Neural cell (in vitro differentiated cells): ENCODE measurements around the gene PCDH18. TPM values are rescaled to one million over a fixed set of nuclear protein-coding genes. Genes with fewer than 3 reads are reported as not detected.

Source experiments
- H2AFZ ChIP-seq: fragments of 200-600, 300-800 bp; sonication (generic), shearing (Covaris generic); 2 replicates; pipeline ENCODE4 v1.6.0; 2014; ENCODE audit warnings: low read depth, mild to moderate bottlenecking, antibody characterized with exemption, low read length, moderate library complexity
- H3F3A ChIP-seq: fragments of 200-600 bp; shearing (Covaris generic); 2 replicates; pipeline ENCODE4 v1.6.1; 2016; ENCODE audit warnings: mild to moderate bottlenecking, moderate library complexity, mixed read lengths, antibody characterized with exemption, low read length; ENCODE audit not compliant: insufficient read depth, poor library complexity, severe bottlenecking
- H3K27ac ChIP-seq: fragments of 200-600, 300-800 bp; sonication (generic), shearing (Covaris generic); 2 replicates; pipeline ENCODE4 v1.5.1; 2014; ENCODE audit warnings: mild to moderate bottlenecking, low read length, moderate library complexity
- H3K27me3 ChIP-seq: fragments of 300-800, 200-600 bp; sonication (generic), shearing (Covaris generic); 2 replicates; pipeline ENCODE4 v1.6.0; 2014; ENCODE audit warnings: mild to moderate bottlenecking, low read depth, low read length, moderate library complexity; ENCODE audit not compliant: insufficient read depth
- H3K36me3 ChIP-seq: fragments of 300-800, 200-600 bp; sonication (generic), shearing (Covaris generic); 2 replicates; pipeline ENCODE4 v1.5.1; 2014; ENCODE audit warnings: mild to moderate bottlenecking, antibody characterized with exemption, low read length, moderate library complexity; ENCODE audit not compliant: insufficient read depth
- H3K4me2 ChIP-seq: fragments of 300-800, 200-600 bp; sonication (generic), shearing (Covaris generic); 2 replicates; pipeline ENCODE4 v1.6.0; 2014; ENCODE audit warnings: mild to moderate bottlenecking, low read length
- H3K4me3 ChIP-seq: fragments of 300-800, 200-600 bp; sonication (generic), shearing (Covaris generic); 2 replicates; pipeline ENCODE4 v1.5.1; 2014; ENCODE audit warnings: mild to moderate bottlenecking, low read length, moderate library complexity
- H3K79me2 ChIP-seq: fragments of 200-600 bp; shearing (Covaris generic); replicated peaks from 2 replicates; pipeline ENCODE4 v1.6.0; 2014; ENCODE audit warnings: mild to moderate bottlenecking, low read length, moderate library complexity; ENCODE audit not compliant: insufficient read depth
- H3K9ac ChIP-seq: fragments of 300-800, 200-600 bp; sonication (generic), shearing (Covaris generic); 2 replicates; pipeline ENCODE4 v1.6.1; 2016; ENCODE audit warnings: mild to moderate bottlenecking, low read length, mixed read lengths
- H3K9me2 ChIP-seq: fragments of 200-600 bp; shearing (Covaris generic); 2 replicates; pipeline ENCODE4 v1.6.1; 2016; ENCODE audit warnings: mild to moderate bottlenecking, low read length, mixed read lengths; ENCODE audit not compliant: insufficient read depth
- H3K9me3 ChIP-seq: fragments of 200-600, 300-800 bp; sonication (generic), shearing (Covaris generic); 2 replicates; pipeline ENCODE4 v1.6.1; 2016; ENCODE audit warnings: mild to moderate bottlenecking, mixed run types, low read length, moderate library complexity, mixed read lengths
- H4K20me1 ChIP-seq: fragments of 200-600 bp; shearing (Covaris generic); 2 replicates; pipeline ENCODE4 v1.6.1; 2016; ENCODE audit warnings: mild to moderate bottlenecking, mixed run types; ENCODE audit not compliant: insufficient read depth
- CTCF ChIP-seq: fragments of 450-650 bp; IDR thresholded peaks from 2 replicates; pipeline ENCODE4 v1.5.1; 2014; ENCODE audit warnings: antibody characterized with exemption, mild to moderate bottlenecking, moderate library complexity; ENCODE audit not compliant: poor library complexity, severe bottlenecking
- EP300 ChIP-seq: fragments of 450-650 bp; conservative IDR thresholded peaks from 2 replicates; pipeline ENCODE4 v1.6.1; 2014; ENCODE audit warnings: antibody characterized with exemption, mild to moderate bottlenecking, moderate library complexity; ENCODE audit not compliant: poor library complexity, severe bottlenecking
- EZH2 ChIP-seq: fragments of 200-600, 300-800 bp; shearing (Covaris generic), sonication (generic); IDR thresholded peaks from 2 replicates; pipeline ENCODE4 v1.6.1; 2014; ENCODE audit warnings: antibody characterized with exemption, low read length, borderline replicate concordance, mild to moderate bottlenecking; ENCODE audit not compliant: insufficient read depth, poor library complexity, severe bottlenecking
- MXI1 ChIP-seq: fragments of 450-650 bp; conservative IDR thresholded peaks from 2 replicates; pipeline ENCODE4 v1.6.1; 2014; ENCODE audit warnings: antibody characterized with exemption, mild to moderate bottlenecking; ENCODE audit not compliant: poor library complexity, severe bottlenecking
- POLR2AphosphoS5 ChIP-seq: IDR thresholded peaks from 2 replicates; pipeline ENCODE4 v1.6.1; 2012
- RAD21 ChIP-seq: fragments of 450-650 bp; conservative IDR thresholded peaks from 2 replicates; pipeline ENCODE4 v1.6.1; 2014; ENCODE audit warnings: antibody characterized with exemption, mild to moderate bottlenecking, moderate library complexity
- SMC3 ChIP-seq: fragments of 450-650 bp; conservative IDR thresholded peaks from 2 replicates; pipeline ENCODE4 v1.6.1; 2014; ENCODE audit warnings: antibody characterized with exemption, mild to moderate bottlenecking, moderate library complexity; ENCODE audit not compliant: poor library complexity
- TAF1 ChIP-seq: IDR thresholded peaks from 2 replicates; pipeline ENCODE4 v1.6.1; 2012; ENCODE audit warnings: low read depth
- polyA plus RNA-seq: library from polyadenylated mRNA; depleted of rRNA; stranded (reverse); fragments of >200 nt; gene quantifications from 2 replicates; pipeline ENCODE4 v1.2.3, GENCODE V29; 2014
- TF ChIP-seq, protein P1 (sequence below): IDR thresholded peaks from 2 replicates; pipeline ENCODE4 v1.6.1; 2012; ENCODE audit warnings: borderline replicate concordance

PCDH18 gene
- polyA plus RNA-seq, 1 donor from 2014 or later, result 0.09 TPM

DNA sequence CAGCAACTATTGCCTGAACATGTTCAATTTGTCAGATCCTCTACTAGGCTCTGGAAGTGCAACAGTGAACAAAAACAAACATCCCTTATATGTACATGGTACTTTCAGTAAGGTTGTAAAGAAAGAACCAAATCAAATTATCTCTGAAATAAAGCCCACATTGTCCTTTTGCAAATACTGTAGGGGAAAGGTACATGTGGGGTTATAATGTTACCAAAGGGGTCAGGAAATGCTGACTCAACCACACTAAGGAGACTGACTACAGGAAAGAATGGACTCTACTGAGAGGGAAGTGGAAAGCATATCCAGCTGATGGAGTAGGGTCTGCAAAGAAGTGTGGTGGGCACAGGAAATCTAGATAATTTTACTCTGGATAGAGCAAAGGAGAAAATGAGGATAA, 61.5 kb downstream of the PCDH18 start:
- no peaks in the 10 kb centered on the region for H3K9me3 ChIP-seq
- no peak overlapping the region for H3K27ac ChIP-seq
- H3K9me2 ChIP-seq, result no peaks in the 10 kb centered on the region
- no peak overlapping the region for H3K4me2 ChIP-seq
- no peaks in the 10 kb centered on the region for H3F3A ChIP-seq
- TF ChIP-seq, protein P1, sequence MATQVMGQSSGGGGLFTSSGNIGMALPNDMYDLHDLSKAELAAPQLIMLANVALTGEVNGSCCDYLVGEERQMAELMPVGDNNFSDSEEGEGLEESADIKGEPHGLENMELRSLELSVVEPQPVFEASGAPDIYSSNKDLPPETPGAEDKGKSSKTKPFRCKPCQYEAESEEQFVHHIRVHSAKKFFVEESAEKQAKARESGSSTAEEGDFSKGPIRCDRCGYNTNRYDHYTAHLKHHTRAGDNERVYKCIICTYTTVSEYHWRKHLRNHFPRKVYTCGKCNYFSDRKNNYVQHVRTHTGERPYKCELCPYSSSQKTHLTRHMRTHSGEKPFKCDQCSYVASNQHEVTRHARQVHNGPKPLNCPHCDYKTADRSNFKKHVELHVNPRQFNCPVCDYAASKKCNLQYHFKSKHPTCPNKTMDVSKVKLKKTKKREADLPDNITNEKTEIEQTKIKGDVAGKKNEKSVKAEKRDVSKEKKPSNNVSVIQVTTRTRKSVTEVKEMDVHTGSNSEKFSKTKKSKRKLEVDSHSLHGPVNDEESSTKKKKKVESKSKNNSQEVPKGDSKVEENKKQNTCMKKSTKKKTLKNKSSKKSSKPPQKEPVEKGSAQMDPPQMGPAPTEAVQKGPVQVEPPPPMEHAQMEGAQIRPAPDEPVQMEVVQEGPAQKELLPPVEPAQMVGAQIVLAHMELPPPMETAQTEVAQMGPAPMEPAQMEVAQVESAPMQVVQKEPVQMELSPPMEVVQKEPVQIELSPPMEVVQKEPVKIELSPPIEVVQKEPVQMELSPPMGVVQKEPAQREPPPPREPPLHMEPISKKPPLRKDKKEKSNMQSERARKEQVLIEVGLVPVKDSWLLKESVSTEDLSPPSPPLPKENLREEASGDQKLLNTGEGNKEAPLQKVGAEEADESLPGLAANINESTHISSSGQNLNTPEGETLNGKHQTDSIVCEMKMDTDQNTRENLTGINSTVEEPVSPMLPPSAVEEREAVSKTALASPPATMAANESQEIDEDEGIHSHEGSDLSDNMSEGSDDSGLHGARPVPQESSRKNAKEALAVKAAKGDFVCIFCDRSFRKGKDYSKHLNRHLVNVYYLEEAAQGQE, result no peak
- TF ChIP-seq CTCF, result no peak
- TF ChIP-seq TAF1, result no peak
- no peak for TF ChIP-seq MXI1
- TF ChIP-seq RAD21, result no peak
- no peak for TF ChIP-seq POLR2AphosphoS5
- no peak for TF ChIP-seq EP300
- no peak for TF ChIP-seq SMC3
- TF ChIP-seq EZH2, result no peak
- no peak overlapping the region for H3K4me3 ChIP-seq
- no peak overlapping the region for H3K9ac ChIP-seq
- no peaks in the 10 kb centered on the region for H3K36me3 ChIP-seq
- H2AFZ ChIP-seq, result no peak overlapping the region
- H3K27me3 ChIP-seq, result no peaks in the 10 kb centered on the region
- no peaks in the 10 kb centered on the region for H3K79me2 ChIP-seq
- no peaks in the 10 kb centered on the region for H4K20me1 ChIP-seq
